ENCODE data around the gene ROR1.
A peak's percentile ranks its signal among the peaks of the same experiment; 100 is the strongest.

Gene ROR1

DNA sequence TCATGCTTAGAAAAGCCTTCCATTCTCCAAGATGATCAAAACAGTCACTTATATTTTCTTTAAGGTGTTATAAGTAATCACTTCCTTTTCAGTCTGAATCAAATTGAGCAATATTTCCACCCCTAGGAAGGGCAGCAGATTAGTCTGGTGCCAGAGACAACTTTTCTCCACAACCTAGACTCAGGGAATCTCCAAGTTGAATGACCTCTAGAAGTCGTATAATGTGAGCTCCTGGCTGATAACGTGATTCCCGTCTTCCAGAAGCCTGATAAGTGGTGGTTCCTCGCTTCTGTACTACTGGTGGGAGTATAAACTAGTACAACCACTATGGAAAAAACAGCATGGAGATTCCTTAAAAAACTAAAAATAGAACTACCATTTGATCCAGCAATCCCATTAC lies 251.2 kb downstream of the ROR1 start:
- no peak for DNase-seq (ENCODE audit: low spot score)

DNA sequence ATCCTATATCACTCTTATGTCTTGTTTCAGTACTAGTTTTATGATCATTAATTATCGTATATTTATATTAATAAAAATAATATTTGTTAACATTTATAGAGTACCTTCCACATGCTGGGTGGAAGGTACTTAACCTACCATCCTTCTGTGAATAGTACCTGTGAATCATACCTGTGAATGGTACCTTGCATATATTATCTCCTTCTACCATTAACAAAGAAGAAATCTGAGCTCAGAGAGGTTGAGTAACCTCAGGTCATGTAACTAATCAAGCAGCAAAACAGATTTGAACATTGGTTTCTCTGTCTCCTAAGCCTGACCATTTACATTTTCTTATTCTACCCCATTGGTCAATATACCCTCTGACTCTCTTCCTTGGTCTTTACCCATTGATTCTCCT lies 255.2 kb downstream of the ROR1 start:
- no peak for DNase-seq (ENCODE audit: low spot score)

DNA sequence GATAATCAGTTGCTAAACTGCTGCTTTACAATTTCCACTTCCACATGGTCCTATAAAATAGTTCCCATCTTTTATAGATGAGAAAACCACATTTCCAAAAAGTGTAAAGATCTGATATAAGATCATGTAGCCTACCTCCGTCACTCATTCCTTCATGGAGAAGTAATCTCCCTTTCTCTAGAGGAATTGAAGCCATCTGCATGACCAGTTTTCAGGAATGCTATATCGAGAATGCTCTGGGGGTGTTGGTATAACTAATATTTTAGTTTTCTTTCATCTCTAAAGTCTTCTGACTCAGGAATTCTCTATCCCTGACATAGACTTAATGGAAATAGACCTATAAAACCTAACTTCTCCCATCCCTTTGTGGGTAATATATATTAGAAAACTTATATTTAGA lies 256.6 kb downstream of the ROR1 start:
- no peak for DNase-seq (ENCODE audit: low spot score)

DNA sequence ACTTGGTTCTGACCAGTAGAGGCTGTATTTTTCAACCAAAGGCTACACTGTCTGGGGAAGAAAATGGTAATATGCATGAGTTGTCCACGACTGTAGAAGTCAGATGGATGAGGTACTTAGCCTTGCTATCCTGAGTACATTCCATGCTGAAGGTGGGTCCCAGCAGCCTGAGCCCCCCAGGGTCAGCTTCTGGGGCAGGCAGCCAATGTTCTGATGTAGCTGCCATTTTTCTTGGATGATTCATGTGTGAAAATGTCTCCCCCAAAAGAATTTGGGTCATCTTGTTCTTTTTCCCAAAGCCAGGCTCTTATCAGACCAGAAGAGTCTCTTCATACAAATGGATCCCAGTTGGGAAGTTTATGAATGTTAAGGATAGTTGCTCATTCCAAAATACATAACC lies 257.4 kb downstream of the ROR1 start:
- DNase-seq (ENCODE audit: low spot score): no peak

DNA sequence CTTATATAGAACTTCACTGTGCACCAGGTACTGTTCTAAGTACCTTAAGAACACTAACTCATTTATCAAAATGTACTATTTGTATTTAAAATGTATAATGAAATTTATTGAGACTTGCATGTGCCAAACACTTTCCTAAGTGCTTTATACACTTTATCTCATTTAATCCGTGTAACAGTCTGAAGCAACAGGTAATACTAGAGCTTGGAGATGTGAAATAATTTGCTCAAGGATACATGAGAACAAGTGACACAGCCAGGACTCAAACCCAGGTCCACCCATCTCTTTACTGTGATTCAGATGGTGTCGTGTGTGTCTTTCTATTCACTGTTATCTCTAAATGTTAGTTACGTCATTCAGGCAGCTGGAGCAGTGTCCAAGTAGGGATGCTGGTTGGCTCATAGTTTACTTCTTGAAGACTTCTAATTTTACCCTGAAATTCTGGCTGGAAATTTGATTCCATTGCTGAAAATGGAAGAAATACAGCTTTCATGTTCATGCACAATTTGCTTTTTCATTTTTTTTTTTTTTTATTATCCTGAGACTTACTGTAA lies 259.9 kb downstream of the ROR1 start:
- no peak for DNase-seq (ENCODE audit: low spot score)

DNA sequence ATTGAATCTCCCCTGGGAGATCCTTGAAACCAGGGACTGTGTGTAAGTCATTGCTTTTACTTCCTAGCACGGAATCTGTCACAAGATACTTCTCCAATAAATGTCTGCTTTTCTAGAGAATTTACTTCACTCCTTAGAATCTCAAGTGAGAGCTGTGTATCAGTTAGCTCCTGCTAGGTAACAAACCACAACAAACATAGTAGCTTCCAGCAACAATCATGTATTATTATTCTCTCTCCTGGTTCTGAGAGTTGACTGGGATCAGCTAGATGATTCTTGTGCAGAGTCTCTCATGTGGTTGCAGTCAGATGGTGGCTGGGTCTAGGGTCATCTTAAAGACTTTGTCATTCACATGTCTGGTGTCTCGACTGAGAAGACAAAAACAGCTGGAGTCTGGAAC lies 262.7 kb downstream of the ROR1 start:
- no peak for DNase-seq (ENCODE audit: low spot score)

DNA sequence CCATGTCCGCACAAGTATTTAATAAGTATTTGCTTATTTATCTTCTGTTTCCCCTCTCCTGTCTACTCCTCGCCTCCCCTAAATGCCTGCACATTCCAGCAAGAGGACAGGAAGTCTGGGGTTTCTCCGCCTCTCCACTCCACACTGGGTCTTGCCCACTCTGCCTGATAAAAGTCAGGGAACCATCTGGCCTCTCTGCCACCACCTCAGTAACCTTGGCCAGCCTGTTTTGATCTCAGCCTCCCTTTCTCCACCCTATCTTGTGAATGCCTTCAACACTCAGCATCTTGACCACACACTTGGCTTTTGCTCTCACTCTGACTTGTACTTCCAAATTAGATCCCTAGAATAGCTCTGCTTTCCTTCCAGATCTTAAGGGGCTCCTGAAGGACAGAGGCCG lies 264.3 kb downstream of the ROR1 start:
- no peak for DNase-seq (ENCODE audit: low spot score)

DNA sequence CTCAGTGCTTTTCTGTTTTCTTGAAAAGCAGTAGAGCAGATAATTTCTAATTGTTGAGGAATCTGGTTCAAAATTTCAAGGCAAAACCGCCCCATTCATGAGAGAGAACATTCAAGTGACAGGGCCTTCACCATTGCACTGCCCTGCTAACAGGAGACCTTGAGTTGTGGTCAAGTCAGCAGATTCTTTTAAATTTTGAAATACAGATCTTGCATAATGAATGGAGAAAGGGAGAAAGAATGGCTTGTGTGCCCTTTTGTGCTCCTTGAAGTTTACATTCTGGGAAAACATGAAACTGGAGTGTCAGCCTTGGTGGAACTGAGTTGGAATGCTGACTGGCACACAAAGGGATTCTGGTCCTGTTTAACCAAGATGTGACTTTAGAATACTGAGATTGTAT lies 265.1 kb downstream of the ROR1 start:
- no peak for DNase-seq (ENCODE audit: low spot score)

DNA sequence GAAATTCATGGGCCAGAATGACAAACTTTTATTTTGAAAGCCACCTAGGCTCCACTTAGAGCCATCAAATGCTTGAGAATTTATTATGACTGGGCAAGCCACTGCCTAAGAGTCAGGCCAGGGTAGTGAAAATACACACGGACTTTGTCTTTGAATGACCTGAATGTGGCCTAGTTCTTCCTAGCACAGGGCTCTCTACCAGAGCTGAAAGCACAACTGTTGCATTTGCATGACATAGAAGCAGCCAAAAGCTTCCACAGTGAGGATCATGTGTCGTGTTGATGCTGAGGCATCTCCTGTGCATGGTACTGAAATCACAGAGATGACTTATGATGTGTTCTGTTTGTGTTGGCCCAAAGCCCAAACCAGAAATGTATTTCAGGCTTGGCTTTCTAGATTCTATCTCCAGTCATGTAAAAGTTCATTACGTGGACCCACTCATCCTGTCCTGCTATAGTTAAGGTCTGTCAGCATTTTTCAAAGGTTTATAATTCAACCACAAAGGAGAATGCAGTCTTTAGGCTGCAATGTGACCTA lies 265.6 kb downstream of the ROR1 start:
- DNase-seq (ENCODE audit: low spot score): peak; percentile 32

DNA sequence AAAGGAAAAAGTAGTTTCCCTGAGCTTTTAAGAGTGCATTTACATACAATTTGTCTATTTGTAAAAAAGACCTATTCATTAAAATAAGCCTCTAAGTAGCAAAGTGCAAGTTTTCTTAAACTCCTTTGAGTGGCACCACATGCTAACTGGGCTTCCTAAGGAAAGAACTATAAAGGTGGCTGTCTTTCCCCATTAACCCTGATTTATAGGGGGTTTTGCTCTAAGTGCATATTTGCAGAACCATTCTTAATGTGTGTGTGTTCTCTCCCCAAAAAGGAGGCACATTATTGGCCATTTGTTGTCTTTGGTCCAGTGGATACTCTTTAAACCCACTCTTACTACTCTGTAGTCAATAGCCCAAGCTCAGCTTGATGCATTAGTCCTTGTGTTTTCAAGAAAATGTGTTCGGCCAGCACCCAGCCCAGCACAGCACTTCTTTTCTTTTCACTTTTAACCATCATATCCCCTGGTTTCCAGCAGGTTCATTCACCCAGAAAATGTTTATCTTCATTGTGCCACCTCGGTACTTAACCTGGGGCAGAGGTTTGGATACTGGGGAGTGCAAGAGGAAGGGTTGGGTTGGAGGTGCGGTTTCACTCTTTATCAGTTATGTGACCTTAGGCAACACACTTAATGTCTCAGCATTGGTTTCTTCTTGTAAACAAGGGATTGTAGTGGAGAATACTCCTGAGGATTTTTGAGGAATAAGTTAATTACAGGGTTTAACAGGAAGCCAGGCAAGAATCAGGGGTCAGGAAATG lies 267.7 kb downstream of the ROR1 start:
- DNase-seq (ENCODE audit: low spot score): no peak

DNA sequence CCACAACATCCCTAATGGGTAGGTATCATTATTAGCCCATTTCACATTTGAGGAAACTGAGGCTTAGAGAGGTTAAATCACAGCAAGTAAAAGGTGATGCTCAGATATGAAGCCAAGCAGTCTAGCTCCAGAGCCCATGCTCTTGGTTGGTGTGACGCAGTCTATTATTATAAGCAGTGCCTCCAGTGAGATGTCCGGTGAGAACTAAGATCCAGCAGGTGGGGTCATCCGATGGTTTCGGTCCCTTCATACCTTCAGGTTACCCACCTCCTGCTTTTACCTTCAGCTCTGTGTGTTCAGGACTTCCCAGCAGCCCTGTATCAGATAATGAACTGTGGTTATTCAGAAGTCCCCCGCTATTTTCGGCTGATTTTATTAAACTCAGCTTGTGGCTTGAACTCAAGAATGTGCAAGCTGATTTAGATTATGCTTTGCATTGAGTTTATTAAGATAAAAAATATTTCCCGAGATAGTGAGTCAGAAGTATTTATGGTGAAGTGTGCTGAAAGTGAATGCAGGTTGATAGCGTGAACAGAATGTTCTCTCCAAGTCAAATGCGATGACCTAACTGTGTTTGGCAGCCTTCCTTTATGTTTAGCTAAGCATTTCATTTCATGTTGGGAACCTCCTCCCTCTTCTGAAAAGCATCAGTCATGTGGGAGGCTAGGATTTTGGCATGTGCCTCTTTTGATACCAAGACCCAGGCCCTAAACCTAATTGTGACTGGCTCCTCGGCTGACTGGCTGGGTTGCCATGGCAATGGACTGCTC lies 268.7 kb downstream of the ROR1 start:
- no peak for DNase-seq (ENCODE audit: low spot score)

DNA sequence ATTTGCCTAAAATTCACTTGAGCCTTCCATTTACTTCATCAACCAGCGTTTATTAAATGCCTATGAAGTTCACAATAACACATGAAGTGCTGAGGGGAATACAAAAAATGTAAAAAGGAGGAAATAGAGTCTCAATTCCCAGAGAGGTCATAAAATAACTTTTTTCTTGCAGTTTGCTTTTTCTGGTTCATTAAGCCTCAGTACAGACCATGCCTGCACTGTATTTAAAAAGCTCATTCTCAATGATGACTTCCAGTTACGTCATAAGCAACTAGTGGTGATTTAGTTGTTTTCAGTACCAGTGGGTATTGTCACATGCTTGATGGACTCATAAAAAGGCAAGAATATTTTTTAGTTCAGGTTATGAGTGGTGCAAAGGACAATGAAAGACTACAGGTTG lies 269.5 kb downstream of the ROR1 start:
- DNase-seq (ENCODE audit: low spot score): no peak

DNA sequence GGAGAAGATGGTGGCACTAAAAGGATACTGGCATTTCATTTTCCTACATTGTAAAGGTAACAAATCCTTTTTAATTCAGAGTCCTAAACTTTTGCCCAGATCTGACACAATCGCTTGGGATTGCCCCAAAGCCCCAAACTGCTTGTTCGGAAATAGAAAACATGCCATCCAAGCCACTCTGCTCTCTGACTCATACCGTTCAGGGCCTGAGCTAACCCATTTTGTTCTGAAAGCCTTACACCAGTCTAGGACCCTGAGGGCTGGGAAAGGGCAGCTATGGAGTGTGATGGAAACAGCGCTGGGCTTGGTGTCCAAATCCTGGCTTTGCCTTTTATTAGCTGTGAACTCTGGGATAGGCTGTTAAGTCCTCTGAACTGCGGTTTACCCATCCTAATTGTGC lies 270.2 kb downstream of the ROR1 start:
- no peak for DNase-seq (ENCODE audit: low spot score)

DNA sequence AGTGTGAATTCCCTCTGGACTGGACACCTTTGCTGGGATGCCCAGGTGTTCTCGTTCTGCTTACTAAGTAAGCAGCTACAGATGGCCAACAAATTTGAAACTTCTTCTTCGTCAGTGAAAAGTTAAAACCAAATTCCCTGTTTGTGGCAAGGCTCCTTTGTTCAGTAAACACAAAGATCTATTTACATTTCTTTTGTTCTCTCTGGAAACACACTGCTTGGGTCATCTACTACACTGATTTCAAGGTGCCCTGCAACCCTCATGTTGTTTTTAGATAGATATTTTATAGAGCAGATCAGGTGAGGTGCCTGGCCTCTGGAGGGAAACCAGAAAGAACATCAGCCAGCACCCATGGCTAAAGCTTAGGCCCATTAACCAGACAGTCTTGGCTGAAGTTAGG lies 272.4 kb downstream of the ROR1 start:
- DNase-seq (ENCODE audit: low spot score): no peak

DNA sequence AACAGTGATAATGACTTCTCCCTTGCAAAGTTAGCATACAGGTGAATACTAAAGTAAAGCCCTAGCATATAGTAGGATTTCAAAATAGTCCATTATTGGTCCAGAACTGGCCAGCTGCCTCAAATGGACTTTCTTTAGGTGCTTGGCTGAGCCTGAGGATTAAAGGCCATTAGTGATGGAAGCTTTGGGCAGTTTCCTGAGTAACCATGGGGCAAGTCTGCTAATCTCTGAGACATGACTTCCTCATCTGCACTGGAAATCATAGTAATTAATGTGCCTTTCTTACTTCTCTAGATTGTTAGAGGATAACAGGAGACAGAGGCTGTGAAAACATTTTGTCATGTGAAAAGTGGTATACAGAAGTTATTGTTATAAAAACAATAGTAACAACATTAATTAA lies 273.1 kb downstream of the ROR1 start:
- DNase-seq (ENCODE audit: low spot score): no peak

DNA sequence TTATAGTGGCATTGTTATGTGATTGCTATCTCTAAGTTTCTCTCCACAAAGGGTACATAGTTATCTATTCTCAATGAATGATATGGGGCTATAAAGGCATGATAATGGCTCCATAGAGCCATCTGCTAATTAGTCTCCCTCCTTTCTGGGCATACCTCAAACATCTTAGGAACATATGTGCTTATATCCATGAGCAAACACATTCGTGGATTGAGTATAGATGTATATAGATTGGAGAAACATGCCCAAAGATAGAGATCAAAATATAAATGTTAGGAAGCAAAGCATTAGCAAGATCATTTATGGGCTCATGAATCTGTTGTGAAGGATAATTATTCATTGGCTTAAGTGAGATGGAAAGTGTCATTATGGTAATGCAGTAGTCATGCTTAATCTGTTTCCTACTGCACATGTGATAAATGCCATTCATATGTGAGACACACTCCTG lies 273.8 kb downstream of the ROR1 start:
- no peak for DNase-seq (ENCODE audit: low spot score)

DNA sequence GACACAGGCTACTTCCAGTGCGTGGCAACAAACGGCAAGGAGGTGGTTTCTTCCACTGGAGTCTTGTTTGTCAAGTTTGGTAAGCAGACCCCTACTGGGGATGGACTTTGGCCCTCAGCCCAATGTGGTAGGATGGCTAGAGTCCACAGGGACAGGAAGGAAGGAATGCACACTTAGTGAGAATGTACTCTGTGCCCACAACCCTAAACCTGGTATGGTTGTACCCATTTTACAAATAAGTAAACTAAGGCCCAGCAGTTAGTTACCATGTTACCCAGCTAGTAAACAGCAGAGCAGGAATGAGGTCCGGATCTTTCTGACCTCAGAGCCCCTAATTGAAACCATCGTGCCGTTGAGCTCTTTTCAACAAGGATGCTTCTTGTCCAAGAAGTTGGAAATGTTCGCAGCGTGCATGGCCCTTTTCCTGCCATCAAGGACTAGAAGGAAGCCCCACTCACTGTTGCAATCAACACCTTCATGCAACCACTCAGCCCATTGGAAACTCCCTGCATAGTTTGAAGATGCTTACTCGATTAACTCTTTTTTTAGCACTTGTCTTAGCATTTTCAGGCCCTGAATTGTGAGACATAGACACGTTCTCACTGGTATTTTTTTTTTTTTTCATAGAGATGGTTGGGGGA lies 276.2 kb downstream of the ROR1 start:
- DNase-seq (ENCODE audit: low spot score): no peak

DNA sequence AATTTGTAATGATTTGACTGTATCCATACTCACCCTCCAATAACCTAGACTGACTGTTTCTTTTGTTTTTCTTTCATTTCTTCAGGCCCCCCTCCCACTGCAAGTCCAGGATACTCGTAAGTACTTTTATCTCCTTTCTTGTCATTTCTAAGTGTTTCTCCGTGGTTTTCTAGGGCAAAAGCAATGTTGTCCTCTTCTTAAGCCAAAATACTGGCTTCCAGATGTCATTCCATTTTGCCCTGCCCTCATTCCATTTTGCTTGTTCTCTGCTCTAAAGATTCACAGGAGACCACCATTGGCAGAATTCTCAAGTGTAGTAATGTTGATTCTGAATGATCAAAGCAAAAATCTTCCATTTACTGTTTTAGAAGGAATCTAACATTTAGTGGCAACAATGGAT lies 276.8 kb downstream of the ROR1 start:
- DNase-seq (ENCODE audit: low spot score): no peak

DNA sequence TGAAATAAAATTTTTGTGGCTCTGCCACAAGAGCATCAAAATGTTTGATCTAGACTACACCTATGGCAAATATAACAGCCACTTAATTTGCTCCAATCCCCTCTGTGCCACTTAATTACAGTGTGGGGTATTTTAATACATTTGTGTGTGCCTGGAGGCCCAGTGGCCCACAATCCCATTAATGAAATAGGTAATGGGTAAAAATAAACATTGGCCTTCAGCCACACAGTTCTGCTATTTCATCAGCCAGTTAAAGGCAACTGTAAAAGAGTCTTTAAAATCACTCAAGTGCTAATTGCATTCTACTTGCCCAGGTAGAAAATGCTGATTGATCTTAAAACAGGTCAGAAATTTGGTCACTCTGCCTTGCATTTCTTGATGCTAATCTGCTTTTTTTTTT lies 278.0 kb downstream of the ROR1 start:
- no peak for DNase-seq (ENCODE audit: low spot score)

DNA sequence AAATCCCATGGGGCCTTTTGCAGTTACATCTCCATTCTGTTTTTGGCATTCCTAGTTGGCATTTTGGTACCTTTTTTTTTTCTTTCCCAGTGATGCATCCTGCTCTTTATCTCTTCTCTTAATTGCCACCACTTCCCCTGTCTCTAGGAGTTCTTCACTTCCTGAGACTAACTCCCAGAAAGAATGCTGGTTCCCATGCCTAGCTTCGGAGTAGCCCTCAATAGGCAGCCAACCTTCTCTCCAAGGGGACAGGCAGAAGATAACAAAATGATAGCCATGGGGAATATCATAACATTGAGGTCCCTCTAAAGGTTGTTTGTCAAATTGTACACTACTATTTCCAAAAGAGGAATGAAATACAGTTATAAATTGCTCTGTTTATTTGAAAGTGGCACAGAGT lies 279.0 kb downstream of the ROR1 start:
- DNase-seq (ENCODE audit: low spot score): no peak

DNA sequence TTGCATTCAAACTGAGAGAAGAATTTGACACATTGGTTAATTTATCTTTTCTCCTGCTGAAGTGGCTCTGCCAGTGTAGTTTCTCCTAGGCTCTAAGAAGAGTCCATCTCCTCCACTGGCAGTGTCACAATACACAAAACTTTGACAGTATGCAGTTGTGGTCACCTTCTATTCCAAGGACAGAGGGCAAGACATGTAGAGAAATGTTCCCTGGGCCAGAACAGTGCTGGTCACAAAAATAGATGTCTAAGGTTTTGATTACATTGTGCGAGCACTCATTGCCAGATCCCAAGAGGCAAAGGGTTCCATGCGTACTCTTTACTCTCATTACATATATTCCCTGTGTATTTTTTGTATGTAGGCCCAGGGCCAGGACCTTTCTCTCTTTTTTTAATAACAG lies 281.5 kb downstream of the ROR1 start:
- DNase-seq (ENCODE audit: low spot score): no peak

DNA sequence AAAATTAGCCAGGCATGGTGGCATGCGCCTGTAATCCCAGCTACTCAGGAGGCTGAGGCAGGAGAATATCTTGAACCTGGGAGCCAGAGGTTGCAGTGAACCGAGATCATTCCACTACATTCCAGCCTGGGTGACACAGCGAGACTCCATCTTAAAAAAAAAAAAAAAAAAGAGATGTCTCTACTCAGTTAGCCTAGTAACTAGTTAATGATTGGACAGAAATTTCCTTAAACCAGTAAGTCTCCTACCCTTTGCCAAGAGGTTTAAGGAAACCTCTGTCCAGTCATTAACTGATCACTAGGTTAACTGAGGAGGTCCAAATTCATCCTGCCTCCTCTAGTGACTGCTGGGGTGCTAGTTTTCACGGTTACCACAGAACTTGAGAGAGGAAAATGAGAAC lies 285.7 kb downstream of the ROR1 start:
- DNase-seq (ENCODE audit: low spot score): no peak

Measured in LoVo (cell line).